ENCODE results near the gene ANXA5.

DNA sequence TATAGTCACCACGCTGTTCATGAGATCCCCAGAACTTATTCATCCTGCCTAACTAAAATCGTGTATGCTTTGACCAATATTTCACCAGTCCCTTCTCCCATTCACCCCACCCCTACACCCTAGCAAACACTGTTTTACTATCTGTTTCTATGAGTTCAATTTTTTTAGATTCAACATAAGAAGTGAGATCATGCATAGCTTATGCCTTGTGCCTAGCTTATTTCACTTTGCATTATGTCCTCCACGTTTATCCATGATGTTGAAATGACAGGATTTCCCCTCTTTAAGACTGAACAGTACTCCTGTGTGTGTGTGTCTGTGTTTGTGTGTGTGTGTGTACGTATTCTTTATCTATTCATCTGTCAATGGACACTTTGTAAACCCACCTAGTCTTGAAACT is 16.8 kb downstream of the ANXA5 start:
- TF ChIP-seq, protein P1, sequence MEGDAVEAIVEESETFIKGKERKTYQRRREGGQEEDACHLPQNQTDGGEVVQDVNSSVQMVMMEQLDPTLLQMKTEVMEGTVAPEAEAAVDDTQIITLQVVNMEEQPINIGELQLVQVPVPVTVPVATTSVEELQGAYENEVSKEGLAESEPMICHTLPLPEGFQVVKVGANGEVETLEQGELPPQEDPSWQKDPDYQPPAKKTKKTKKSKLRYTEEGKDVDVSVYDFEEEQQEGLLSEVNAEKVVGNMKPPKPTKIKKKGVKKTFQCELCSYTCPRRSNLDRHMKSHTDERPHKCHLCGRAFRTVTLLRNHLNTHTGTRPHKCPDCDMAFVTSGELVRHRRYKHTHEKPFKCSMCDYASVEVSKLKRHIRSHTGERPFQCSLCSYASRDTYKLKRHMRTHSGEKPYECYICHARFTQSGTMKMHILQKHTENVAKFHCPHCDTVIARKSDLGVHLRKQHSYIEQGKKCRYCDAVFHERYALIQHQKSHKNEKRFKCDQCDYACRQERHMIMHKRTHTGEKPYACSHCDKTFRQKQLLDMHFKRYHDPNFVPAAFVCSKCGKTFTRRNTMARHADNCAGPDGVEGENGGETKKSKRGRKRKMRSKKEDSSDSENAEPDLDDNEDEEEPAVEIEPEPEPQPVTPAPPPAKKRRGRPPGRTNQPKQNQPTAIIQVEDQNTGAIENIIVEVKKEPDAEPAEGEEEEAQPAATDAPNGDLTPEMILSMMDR (conservative IDR thresholded peaks at IDR 0.05): no peak
- TF ChIP-seq ZFX (IDR thresholded peaks at IDR 0.05): no peak

Measured in C4-2B (cell line).